Measurements from ENCODE around the gene RPS8.
"Not testable (repeated sequence)": the region's sequence is repeated elsewhere in the genome, so short reads cannot be mapped to it uniquely, and the experiment has no call there.

The RPS8 gene

GRCh38 chr1:44775078-44775929 is at the start of gene RPS8:
Gene RPS8 (plus strand): TSS chr1:44775540. CDS start chr1:44775597, 57 bp downstream.
- peak; percentile 88 for DNase-seq (ENCODE audit: low read depth)

GRCh38 chr1:44730741-44731512 is 44.4 kb upstream of the RPS8 start, which contains the start of gene RNU5D-1:
Gene RNU5D-1 (minus strand): TSS chr1:44731170.
- DNase-seq (ENCODE audit: low read depth): peak; percentile 95

GRCh38 chr1:44733365-44733764 is 42.0 kb upstream of the RPS8 start:
- no peak for DNase-seq (ENCODE audit: low read depth)

- DNase-seq (ENCODE audit: low read depth): no peak
These were observed 41.6 kb upstream of the RPS8 start for GRCh38 chr1:44733784-44734183.

GRCh38 chr1:44735992-44736391 is 39.3 kb upstream of the RPS8 start:
- no peak for DNase-seq (ENCODE audit: low read depth)

GRCh38 chr1:44738953-44739306 is 36.4 kb upstream of the RPS8 start:
- DNase-seq (ENCODE audit: low read depth): not testable (repeated sequence)

GRCh38 chr1:44739307-44740178 is 35.8 kb upstream of the RPS8 start, which contains the start of gene KIF2C:
Gene KIF2C (plus strand): TSS chr1:44739837. CDS start chr1:44739933, 96 bp downstream.
- peak; percentile 96 for DNase-seq (ENCODE audit: low read depth)

GRCh38 chr1:44740179-44740617 is 35.1 kb upstream of the RPS8 start:
- no peak for DNase-seq (ENCODE audit: low read depth)

- no peak for DNase-seq (ENCODE audit: low read depth)
These were observed 32.1 kb upstream of the RPS8 start for GRCh38 chr1:44743211-44743610.

GRCh38 chr1:44747878-44748277 is 27.5 kb upstream of the RPS8 start:
- no peak for DNase-seq (ENCODE audit: low read depth)

GRCh38 chr1:44757420-44757819 is 17.9 kb upstream of the RPS8 start:
- DNase-seq (ENCODE audit: low read depth): no peak

- DNase-seq (ENCODE audit: low read depth): no peak
These were observed 16.3 kb upstream of the RPS8 start for GRCh38 chr1:44759077-44759476.

- DNase-seq (ENCODE audit: low read depth): no peak
These were observed 14.5 kb upstream of the RPS8 start for GRCh38 chr1:44760876-44761275.

GRCh38 chr1:44766421-44766820 is 8.9 kb upstream of the RPS8 start:
- DNase-seq (ENCODE audit: low read depth): not testable (repeated sequence)

GRCh38 chr1:44775930-44776729 is 790 bp downstream of the RPS8 start:
- DNase-seq (ENCODE audit: low read depth): no peak

GRCh38 chr1:44776730-44777068 is 1.4 kb downstream of the RPS8 start:
- no peak for DNase-seq (ENCODE audit: low read depth)

- DNase-seq (ENCODE audit: low read depth): no peak
These were observed 2.2 kb downstream of the RPS8 start for GRCh38 chr1:44777547-44777946.

GRCh38 chr1:44777969-44778635 is 2.8 kb downstream of the RPS8 start:
- DNase-seq (ENCODE audit: low read depth): no peak

- DNase-seq (ENCODE audit: low read depth): no peak
These were observed 3.6 kb downstream of the RPS8 start for GRCh38 chr1:44778705-44779576.
